Skeletal muscle cell (primary cell): Measurements from ENCODE around the gene NTN4.

ENCODE experiments used
- DNase-seq: peaks from one replicate; pipeline ENCODE4 v3.0.0-alpha.2; 2010; ENCODE audit warnings: low read depth
- H3K4me3 ChIP-seq: 2 replicates; pipeline ENCODE4 v1.5.1; 2011; ENCODE audit warnings: low read depth, mild to moderate bottlenecking, control low read depth, low read length, moderate library complexity

NTN4 gene

DNA sequence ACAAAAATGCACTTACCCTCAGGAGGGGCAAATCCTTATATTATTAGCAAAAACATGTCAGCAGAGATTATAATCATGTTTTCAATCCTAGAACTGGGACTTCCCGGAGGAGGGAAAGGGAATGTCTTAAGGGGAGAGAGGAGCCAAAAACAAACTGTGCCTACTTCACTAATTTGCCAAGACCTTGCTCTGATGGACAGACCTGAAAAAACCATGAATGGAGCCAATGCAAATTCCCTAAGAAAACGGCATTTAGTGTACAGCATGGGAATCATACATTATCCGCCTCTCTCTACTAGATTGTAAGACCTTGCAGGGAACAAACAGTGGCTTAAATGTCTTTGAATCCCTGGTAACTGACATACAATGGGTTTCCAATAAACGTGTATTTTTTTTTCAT lies 70.4 kb downstream of the NTN4 start:
- H3K4me3 ChIP-seq, result no peak overlapping the region

DNA sequence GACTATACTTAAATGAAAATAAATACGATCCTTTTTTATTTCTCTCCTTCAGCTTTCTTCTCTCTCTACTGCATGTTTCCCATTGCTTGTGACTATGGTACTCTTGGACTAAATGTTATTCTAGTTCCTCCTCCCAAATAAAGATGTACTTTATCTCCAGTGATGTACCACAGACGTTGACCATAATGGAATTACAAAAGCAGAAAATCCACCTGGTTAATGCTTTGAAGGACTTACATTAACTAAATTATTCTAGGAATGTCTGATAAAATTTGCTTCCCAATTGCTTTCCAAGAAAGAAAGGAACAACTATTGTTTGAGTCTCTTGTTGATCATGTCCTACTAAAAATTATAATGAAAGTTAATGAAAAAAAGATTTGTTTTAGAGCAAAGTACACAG lies 71.8 kb downstream of the NTN4 start:
- H3K4me3 ChIP-seq, result no peak overlapping the region
- no peak for DNase-seq

More for the DNA sequence above, 70.4 kb downstream of the NTN4 start:
- no peak for DNase-seq

DNA sequence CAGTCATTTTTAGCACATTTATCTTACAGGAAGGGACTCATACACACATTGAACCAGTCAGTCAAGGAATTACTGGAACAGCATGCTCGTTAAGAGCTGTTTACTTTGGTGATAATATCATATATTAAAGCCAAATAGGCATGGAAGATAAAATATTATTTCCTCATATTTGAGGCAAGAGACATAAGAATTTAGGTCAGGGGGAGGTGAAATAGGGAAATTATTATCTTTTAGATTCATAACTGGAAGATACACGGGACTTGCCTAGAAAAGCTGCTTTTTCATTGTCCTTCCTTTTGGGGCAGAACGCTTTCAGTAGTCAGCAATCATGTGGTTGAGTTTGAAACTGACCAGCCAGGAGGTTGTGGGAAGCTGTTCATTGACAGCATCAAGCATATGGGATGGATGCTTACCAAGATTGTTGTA lies 72.5 kb downstream of the NTN4 start:
- no peak for DNase-seq
- no peak overlapping the region for H3K4me3 ChIP-seq

DNA sequence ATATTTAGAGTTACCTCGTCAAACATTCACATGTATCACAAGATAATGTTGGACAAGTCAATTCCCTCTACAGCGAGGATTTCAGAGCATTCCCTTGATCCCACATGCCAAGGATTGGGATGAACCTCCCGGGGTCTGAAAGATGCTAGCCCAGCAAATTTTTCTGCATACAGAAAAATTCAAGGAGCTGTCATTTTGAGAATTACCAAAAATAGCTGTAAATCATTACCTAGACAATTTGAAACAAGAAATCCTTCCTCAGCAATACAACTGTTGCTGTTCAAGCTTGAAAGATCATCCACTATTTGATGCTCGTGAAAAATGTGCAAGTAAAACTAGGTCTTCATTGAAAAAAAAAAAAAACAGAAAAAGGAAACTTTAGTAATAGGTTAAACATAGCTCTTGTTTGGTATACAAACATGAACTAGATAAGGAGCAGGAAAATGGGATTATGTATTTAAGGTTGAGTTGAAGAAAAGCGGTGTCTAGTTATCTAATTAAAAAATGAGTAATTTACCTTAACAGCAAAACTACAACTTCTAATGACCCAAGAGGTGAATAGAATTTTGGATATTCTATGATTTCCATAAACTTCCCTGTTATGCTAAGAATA lies 73.1 kb downstream of the NTN4 start:
- no peak for DNase-seq
- H3K4me3 ChIP-seq, result no peak overlapping the region

DNA sequence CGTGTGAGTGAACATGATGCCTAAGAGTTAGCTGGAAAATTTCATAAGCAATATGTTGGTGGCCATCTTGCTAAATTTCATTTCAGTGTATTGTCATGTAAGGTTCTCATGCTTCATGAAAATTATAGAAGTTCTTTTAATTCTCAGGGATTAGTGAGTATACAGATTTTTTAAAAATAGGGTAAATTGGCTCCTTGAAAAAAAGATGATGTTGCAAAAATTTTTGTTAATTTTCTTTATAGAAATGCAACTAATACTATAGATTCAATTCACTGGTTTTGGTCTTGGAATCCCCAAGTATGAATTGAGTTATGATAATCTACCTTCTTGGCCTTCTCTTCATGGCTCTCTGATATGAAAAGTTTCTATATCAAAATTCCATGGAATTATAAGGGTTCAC lies 75.4 kb downstream of the NTN4 start:
- DNase-seq, result no peak
- no peak overlapping the region for H3K4me3 ChIP-seq

DNA sequence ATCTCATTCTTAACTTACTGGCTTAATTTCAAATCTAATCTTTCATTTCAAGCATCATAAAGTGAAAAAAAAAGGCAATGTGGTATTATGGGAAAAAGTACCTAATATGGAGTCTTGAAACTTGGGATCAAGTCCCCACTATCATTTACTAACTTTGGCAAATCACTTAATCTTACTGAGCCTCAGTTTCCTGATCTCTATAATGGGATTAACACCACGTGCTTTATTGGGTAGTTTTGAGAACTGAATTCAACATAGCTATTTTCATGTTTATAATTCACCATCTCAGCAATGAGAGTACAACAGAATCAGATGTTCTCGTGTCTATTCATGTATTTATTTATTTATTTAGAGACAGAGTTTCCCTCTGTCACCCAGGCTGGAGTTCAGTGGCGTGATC lies 78.3 kb downstream of the NTN4 start:
- DNase-seq, result no peak
- no peak overlapping the region for H3K4me3 ChIP-seq

DNA sequence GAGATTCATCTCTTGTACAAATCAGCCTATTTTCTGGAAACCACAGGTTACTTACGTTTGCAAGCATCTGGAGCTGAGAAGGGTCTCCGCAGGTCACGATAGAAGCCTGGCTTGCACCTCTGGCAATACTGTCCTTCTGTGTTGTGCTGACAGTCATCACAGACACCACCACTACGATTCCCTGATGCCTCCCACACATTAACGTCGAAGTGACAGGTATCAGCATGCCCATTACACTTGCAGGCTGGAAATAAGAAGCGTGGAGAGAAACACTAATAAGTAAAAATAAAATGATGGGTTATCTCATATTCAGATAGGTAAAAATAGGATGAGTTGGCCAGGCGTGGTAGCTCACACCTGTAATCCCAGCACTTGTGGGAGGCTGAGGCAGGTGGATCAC lies 80.2 kb downstream of the NTN4 start:
- no peak for DNase-seq
- H3K4me3 ChIP-seq, result no peak overlapping the region

DNA sequence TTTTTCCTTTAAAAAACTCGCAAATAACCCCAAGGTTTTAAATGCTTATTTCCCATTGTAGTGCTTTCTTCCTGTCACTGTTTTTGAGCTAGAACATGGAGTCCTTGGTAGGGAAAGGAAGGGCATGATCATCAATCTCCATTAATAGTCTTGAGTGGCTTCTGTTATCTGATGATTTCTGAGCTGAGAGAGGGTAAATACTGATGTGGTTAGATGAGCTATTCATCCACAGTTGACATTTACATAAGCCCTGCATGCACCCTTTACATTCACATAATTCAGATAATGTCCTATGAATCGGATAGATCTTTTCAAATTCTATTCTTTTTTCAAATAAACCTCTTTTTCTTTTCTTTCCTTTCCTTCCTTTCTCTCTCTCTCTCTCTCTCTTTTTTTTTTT lies 81.4 kb downstream of the NTN4 start:
- DNase-seq, result no peak
- no peak overlapping the region for H3K4me3 ChIP-seq

DNA sequence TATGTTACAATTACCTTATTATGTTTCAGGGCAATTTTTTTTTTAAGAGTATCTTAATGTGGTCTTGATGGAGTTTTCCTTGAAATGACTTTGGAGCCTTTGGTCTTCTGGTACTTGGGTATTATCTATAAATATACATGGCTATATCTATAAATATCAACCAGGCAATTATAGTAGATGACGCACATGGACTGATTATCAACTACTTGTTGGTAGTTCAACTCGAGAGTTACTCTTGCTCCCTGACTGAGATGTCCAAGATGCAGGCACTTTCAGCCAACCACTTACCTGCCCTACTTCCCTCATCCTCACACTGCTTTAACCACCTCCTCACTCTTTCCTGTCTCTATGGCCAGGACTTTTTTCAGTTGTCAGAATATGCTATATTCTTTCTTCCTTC lies 85.4 kb downstream of the NTN4 start:
- no peak for DNase-seq
- H3K4me3 ChIP-seq, result no peak overlapping the region

DNA sequence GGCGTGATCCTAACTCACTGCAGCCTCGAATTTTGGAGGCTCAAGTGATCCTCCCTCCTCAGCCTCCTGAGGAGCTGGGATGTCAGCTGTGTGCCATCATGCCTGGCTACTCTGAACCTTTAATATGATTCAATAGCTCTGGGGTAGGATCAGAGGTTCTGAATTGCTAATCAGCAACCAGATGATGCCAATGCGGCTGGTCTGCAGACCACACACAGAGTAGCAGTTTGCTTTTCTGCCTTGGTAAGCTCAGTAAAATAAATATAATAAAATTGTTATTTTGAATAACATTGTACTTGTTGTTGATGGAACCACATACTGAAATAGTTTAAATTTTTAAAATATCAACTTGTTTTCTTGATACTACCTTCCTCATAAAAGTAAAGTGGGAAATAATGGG lies 86.6 kb downstream of the NTN4 start:
- H3K4me3 ChIP-seq, result no peak overlapping the region
- no peak for DNase-seq

DNA sequence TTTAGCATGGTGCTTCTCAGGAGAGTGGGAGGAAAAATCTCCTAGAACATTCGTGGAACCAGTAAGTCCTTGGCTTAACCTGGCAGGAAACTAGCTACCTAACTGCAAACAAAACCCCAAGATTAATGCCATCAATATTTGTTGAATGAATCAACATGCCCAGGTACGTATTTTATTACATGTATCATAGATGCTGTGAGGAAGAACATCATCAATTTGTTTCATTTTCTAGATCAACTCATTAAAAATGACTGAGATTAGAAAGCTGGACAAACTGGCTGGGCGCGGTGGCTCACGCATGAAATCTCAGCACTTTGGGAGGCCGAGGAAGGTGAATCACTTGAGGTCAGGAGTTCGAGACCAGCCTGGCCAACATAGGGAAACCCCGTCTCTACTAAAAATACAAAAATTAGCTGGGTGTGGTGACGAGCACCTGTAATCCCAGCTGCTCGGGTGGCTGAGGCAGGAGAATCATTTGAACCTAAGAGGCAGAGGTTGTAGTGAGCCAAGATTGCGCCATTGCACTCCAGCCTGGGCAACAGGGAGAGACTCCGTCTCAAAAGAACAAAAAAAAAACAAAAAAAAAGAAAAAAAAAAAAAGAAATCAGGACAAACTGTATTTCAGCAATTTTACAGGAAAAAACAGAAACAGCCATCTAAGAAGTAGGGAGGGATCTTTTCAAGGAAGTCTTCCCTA lies 88.7 kb downstream of the NTN4 start:
- DNase-seq, result no peak
- no peak overlapping the region for H3K4me3 ChIP-seq

DNA sequence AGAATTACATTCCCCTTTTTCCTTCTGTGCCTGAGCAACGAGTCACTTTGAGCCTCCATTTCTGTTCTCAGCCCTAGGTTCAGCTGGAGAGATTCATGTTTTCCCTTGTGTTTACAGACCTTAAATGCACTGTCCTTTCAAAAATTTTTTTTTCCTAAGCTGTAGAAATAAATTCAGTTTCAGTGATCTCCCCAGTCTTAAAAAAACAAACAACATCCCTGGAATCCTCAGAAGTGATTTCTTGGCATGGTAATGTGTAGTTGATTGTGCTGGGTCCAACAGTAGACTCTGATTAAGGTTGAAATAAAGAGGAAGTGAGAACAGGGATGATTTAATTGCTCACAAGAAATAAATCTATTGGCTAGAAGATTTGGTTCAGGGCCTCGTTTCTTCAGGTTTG lies 89.3 kb downstream of the NTN4 start:
- no peak overlapping the region for H3K4me3 ChIP-seq
- peak; percentile 4 for DNase-seq

DNA sequence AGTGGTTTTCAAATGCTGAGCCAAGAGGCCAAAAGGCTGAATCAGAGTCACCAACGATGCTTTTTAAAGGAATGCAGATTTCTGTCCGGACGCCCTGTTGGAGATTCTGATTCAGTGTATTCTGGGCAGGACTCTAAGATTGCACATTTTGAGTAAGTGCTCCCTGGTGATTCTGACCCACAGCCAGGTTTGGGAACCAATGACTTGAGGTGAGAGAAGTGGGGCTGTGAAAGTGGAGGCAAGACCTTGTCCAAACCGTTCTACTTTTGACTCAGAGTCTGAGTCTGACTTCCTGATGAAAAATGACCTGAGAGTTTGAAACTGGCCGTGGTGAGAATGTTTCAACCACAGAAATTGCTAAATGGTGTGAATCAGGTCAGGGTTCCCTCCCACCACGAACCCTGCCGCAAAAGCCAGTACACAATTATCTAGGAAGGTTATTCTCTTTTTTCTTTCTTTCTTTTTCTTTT lies 90.2 kb downstream of the NTN4 start:
- DNase-seq, result peak; percentile 58
- H3K4me3 ChIP-seq, result no peak overlapping the region

DNA sequence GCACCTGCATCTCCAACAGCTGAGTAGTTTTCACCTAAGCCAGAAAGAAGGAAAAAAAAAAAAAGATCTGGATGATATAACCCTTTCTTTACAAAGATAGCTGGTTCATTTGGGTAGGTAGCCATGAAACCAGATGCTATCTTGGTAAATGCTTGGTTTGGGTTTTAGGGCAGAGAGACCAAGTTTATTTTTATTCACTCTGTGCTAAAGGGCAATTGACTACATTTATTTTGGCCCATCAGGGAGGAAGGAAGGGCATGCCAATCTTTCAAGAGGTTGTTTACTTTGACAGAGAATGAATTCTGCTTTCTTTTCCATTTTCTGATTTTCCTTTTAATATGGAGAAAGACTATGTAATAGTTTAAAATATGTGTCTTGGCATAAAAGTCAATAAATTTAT lies 91.0 kb downstream of the NTN4 start:
- DNase-seq, result no peak
- no peak overlapping the region for H3K4me3 ChIP-seq

DNA sequence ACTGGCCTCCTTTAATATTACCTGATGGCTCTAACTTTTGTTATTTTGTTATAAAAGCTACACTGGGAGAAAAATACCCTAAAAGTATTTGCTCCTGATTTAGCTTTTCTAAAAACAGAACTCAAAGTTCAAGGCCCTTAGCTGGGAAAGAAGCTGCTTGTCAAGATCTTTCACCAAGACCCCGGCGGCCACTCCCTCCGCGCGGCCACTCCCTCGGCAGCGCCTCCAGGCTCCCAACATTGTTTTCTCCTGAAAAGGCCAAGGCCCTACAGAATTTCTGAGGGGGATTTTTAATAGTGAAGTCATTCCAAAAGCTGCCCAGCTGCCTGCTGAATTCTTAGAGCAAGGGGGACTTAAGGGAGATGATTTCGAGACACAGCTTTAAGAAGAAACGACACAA lies 96.4 kb downstream of the NTN4 start:
- DNase-seq, result no peak
- no peak overlapping the region for H3K4me3 ChIP-seq

DNA sequence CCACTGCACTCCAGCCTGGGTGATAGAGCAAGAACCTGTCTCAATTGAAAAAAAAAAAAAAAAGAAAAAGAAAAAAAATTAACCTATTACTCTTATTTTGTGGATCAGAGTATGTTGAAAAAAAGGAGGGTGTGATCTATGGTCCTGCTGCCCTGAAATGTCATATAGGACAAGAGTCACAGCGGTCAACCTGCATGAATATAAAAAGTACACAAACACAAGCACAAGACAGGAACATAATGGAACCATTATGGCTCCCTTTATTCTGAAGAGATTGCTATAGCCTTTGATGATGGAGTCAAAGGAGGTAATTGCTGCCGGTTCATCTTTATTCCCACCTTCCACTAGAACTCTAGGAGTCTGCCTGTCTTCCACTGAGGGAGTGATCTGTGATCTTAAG lies 96.9 kb downstream of the NTN4 start:
- DNase-seq, result no peak
- no peak overlapping the region for H3K4me3 ChIP-seq

DNA sequence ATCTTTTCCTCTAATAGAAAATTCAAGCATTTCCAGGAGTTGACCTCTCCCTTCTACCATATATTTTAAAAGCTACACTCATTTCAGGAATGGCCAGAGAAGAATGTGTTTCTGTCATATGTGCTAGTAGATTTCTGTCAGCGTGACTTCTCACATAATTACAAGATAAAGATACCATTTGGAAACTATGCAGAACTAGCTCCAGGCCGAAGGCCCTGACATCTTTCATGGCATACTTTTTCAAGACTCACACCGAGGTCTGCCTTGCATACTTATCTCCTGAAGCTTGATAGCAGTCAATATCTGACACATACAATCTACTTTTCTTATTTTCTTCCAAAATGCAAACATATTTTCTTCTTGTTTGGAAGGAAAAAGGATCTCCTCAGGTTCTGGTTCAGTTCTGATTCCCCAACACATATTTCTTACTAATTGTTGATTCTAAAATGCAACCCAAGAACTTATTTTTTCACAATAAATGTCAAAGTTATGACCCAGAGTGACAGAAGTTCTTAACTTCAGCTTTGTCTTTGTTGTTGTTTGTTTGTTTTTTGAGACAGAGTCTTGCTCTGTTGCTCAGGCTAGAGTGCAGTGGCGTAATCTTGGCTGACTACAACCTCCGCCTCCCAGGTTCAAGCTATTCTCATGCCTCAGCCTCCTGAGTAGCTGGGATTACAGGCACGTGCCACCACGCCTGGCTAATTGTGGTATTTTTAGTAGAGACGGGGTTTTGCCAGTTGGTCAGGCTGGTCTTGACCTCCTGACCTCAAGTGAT lies 99.5 kb downstream of the NTN4 start:
- no peak overlapping the region for H3K4me3 ChIP-seq
- DNase-seq, result no peak

DNA sequence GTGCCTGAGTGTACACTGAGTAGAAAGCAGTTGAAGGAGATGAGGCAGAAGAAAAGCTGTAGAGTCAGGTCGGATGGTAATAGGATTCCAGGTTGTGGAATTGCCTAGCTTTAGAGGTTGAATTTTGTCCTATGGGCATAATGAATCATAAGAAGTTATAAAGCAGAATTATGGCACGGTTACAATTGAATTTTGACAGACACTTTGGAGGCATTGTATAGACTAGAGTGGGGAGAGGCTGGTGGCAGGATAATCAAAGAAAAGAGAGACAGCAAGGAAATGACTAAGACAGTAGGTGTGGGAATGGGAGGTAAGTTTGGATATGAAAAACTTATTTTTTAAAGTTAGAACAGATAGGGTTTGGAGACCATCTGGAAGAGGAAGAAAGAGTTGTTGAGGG lies 102.6 kb downstream of the NTN4 start:
- no peak overlapping the region for H3K4me3 ChIP-seq

DNA sequence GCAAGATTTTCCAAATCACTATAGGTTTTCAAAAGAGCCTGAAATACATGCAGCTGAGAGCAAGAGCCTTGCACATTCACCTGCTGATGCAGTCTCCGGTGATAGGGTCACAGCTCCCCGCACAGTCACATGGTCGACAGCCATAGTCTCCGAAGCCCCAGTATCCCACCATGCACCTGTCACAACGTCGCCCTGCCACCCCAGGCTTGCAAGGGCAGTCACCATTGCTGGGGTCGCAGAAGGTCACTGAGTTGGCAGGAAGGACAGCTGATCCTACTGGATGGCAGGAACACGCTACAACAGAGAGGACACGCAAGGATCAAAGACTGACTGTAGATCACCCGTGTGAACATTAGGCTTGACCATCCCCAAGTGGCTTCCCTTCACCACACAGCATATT lies 107.1 kb downstream of the NTN4 start:
- H3K4me3 ChIP-seq, result no peak overlapping the region
- no peak for DNase-seq

More for the DNA sequence above, 102.6 kb downstream of the NTN4 start:
- no peak for DNase-seq

DNA sequence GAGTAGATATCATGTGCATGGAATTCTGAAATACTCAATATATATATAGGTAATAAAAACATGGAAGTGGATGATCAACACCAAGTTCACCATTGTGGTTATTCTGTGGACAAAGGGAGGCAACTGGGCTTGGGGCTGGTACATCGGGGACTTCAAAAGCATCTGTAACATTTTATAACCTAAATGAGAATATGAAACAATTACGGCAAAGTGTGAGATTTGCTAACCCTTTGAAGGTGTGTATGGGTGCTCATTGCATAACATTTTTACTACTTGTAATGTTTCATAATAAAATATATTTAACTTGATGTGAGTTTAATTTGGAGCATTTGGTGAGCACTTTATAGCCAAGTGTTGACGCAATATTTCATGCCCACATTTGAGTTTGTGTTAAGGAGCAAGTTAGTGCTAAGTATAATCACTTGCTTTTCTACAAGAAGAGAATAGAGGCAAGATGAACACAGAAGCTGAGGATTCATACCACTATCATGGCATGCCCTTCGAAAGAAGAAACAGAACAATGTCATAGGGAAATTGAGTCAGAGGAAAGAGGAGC lies 109.3 kb downstream of the NTN4 start:
- H3K4me3 ChIP-seq, result no peak overlapping the region
- DNase-seq, result no peak
